ENCODE results near the gene IL4R. TPM values are rescaled to one million over a fixed set of nuclear protein-coding genes. Genes with fewer than 3 reads are reported as not detected.

IL4R gene
- total and polyA plus RNA-seq, 2 of the 13 experiments (the other 11 are each of a cell fraction or from before 2014, with no cell fraction given), result 15.9 to 49.6 TPM

GRCh38 chr16:27332105-27332504 is 18.3 kb downstream of the IL4R start (continued):
- no peak for TF ChIP-seq ZBED4 (CRISPR knock-in tag; IDR thresholded peaks at IDR 0.05; ENCODE audit: borderline replicate concordance)

- Histone ChIP-seq H3K4me1 (ENCODE audit: insufficient read depth, low read length) (peaks cover 7% of the 10 kb centered on the region), H3K79me2 (ENCODE audit: insufficient read depth, low read length) (no peaks in the 10 kb centered on the region), H3K4me3 (replicated peaks in 1 of 3; ENCODE audit: insufficient read depth in 1 of 3, low read depth in 2 of 3, low read length in 3 of 3) (no peak overlapping the region), H3K27ac (ENCODE audit: extremely low read length, insufficient read depth, low read length) (no peak overlapping the region), H3K9me3 (ENCODE audit: low read length) (no peaks in the 10 kb centered on the region), H3K27me3 (ENCODE audit: control insufficient read depth in 1 of 2, insufficient read depth in 2 of 2, low read length in 2 of 2) (no peaks in the 10 kb centered on the region), H3K9ac (ENCODE audit: insufficient read depth, low read depth, low read length) (no peak overlapping the region), H2AFZ (ENCODE audit: low read length) (no peak overlapping the region), H4K20me1 (ENCODE audit: insufficient read depth, low read length) (no peaks in the 10 kb centered on the region; the same call in 1 of the 2 replicates), H3K36me3 (replicated peaks in 1 of 2; ENCODE audit: control insufficient read depth in 1 of 2, insufficient read depth in 2 of 2, low read length in 2 of 2) (peaks cover 16 to 28% of the 10 kb centered on the region in 2 experiments), H3K4me2 (ENCODE audit: low read depth, low read length) (no peak overlapping the region)
- BruUV-seq (replicated peaks), result no TSS peak
- FAIRE-seq, result no peak
- no peak for ATAC-seq
- in situ Hi-C loops (cut with HindIII; ENCODE audit: extremely low pct_ligation_motif_present, low pct_unique_long_range_greater_than_20kb) (no loop called here), intact Hi-C loops (cut with micrococcal nuclease; ENCODE audit: unreplicated experiment) (no loop called here)
- CTCF ChIA-PET (ENCODE audit: low intra/inter-chr PET ratio, low total read pairs), result no interaction called here
- DNase-seq (ENCODE audit: low spot score), result no peak
- POLR2A ChIA-PET, result no interaction called here
- 95% methylated on average over 6 of the region's 6 CpGs for WGBS (ENCODE audit: low lambda C conversion rate)
- TF ChIP-seq ZNF280B (CRISPR knock-in tag; IDR thresholded peaks at IDR 0.05; ENCODE audit: borderline replicate concordance) (no peak), RFX1 (IDR thresholded peaks at IDR 0.05) (no peak), PRMT3 (CRISPR knock-in tag; IDR thresholded peaks at IDR 0.05; ENCODE audit: borderline replicate concordance, low read depth) (no peak), ZNF773 (CRISPR knock-in tag; IDR thresholded peaks at IDR 0.05; ENCODE audit: borderline replicate concordance) (no peak), ZNF552 (CRISPR knock-in tag; IDR thresholded peaks at IDR 0.05; ENCODE audit: borderline replicate concordance) (no peak), ZNF484 (CRISPR knock-in tag; IDR thresholded peaks at IDR 0.05; ENCODE audit: borderline replicate concordance, low read depth) (no peak), MXD1 (CRISPR knock-in tag; IDR thresholded peaks at IDR 0.05) (no peak), NFYC (CRISPR knock-in tag; IDR thresholded peaks at IDR 0.05) (no peak), RFX3 (CRISPR knock-in tag; IDR thresholded peaks at IDR 0.05) (no peak), ZFP41 (CRISPR knock-in tag; IDR thresholded peaks at IDR 0.05; ENCODE audit: borderline replicate concordance) (no peak), BCL3 (CRISPR knock-in tag; IDR thresholded peaks at IDR 0.05) (no peak), TBP (CRISPR knock-in tag; IDR thresholded peaks at IDR 0.05) (no peak), FOXK2 (IDR thresholded peaks at IDR 0.05) (no peak), FOXA3 (CRISPR knock-in tag; IDR thresholded peaks at IDR 0.05) (no peak)
Observed at GRCh38 chr16:27333104-27333503, 19.3 kb downstream of the IL4R start.

Measured in HepG2 (cell line).